GM12878 (cell line): ENCODE results near the gene MYCBP2.
"Not testable (repeated sequence)": the region's sequence is repeated elsewhere in the genome, so short reads cannot be mapped to it uniquely, and the experiment has no call there.

ENCODE experiments used
- BCLAF1 ChIP-seq: fragments of 450-650 bp; IDR thresholded peaks from 2 replicates; pipeline ENCODE4 v1.6.1; 2017; ENCODE audit warnings: antibody characterized with exemption, mild to moderate bottlenecking, moderate library complexity
- CREB1 ChIP-seq: IDR thresholded peaks from 2 replicates; pipeline ENCODE4 v1.6.1; 2012; ENCODE audit warnings: low read depth, mild to moderate bottlenecking, inconsistent platforms
- CTCF ChIP-seq, 3 experiments: IDR thresholded peaks in 2 of 3; conservative IDR thresholded peaks in 1 of 3; 2 replicates each; pipeline ENCODE4 v1.5.1; 2011; ENCODE audit warnings: low read depth in 3 of 3, low read length in 3 of 3, mild to moderate bottlenecking in 3 of 3, control low read depth in 2 of 3, moderate library complexity in 2 of 3, inconsistent platforms in 1 of 3, mixed read lengths in 1 of 3; ENCODE audit not compliant: control insufficient read depth in 2 of 3, insufficient read depth in 1 of 3; ENCODE audit errors: extremely low read depth in 1 of 3
- EP300 ChIP-seq, 2 experiments: fragments of 150-350 bp in 1 of 2; IDR thresholded peaks; 2 replicates each; pipeline ENCODE4 v1.6.1; 2011 to 2012; ENCODE audit warnings: low read depth in 2 of 2, low read length in 2 of 2, borderline replicate concordance in 1 of 2, improper control_type of control experiment in 1 of 2, inconsistent platforms in 1 of 2; ENCODE audit not compliant: control insufficient read depth in 1 of 2
- ESRRA ChIP-seq: IDR thresholded peaks from 2 replicates; pipeline ENCODE4 v1.6.1; 2012; ENCODE audit warnings: mild to moderate bottlenecking, low read length, improper control_type of control experiment
- EZH2 ChIP-seq: IDR thresholded peaks from 2 replicates; pipeline ENCODE4 v1.6.1; 2012; ENCODE audit warnings: low read depth, mild to moderate bottlenecking, control low read depth, inconsistent platforms, low read length, borderline replicate concordance; ENCODE audit not compliant: control insufficient read depth
- NRF1 ChIP-seq: conservative IDR thresholded peaks from 2 replicates; pipeline ENCODE4 v1.6.1; 2011; ENCODE audit warnings: mild to moderate bottlenecking, low read depth, low read length, improper control_type of control experiment
- POLR2AphosphoS5 ChIP-seq: IDR thresholded peaks from 2 replicates; pipeline ENCODE4 v1.6.1; 2011; ENCODE audit warnings: mild to moderate bottlenecking, low read length, inconsistent platforms
- RAD21 ChIP-seq: IDR thresholded peaks from 2 replicates; pipeline ENCODE4 v1.6.1; 2011; ENCODE audit warnings: mild to moderate bottlenecking, low read depth, low read length, moderate library complexity; ENCODE audit not compliant: insufficient read depth
- STAT3 ChIP-seq: IDR thresholded peaks from 2 replicates; pipeline ENCODE4 v1.6.1; 2011; ENCODE audit warnings: low read depth, low read length, improper control_type of control experiment
- TAF1 ChIP-seq: IDR thresholded peaks from 2 replicates; pipeline ENCODE4 v1.6.1; 2011; ENCODE audit warnings: mild to moderate bottlenecking, low read depth, low read length, borderline replicate concordance
- TARDBP ChIP-seq: IDR thresholded peaks from 2 replicates; pipeline ENCODE4 v1.6.1; 2016; ENCODE audit warnings: borderline replicate concordance
- TCF12 ChIP-seq: IDR thresholded peaks from 2 replicates; pipeline ENCODE4 v1.6.1; 2011; ENCODE audit warnings: low read depth, mild to moderate bottlenecking, low read length
- ZBTB11 ChIP-seq: fragments of 450-650 bp; formaldehyde crosslinking; IDR thresholded peaks from 2 replicates; pipeline ENCODE4 v1.5.0; 2022; ENCODE audit warnings: mild to moderate bottlenecking, missing genetic modification characterization

- TF ChIP-seq CTCF (IDR thresholded peaks at IDR 0.05 in 2 of 3, conservative IDR thresholded peaks at IDR 0.05 in 1 of 3; ENCODE audit: control insufficient read depth in 2 of 3, extremely low read depth in 1 of 3, insufficient read depth in 1 of 3, low read depth in 3 of 3, low read length in 3 of 3); NRF1; TCF12; TAF1; EP300 (IDR thresholded peaks at IDR 0.05; ENCODE audit: borderline replicate concordance in 1 of 2, control insufficient read depth in 1 of 2, low read depth in 2 of 2, low read length in 2 of 2); TARDBP; CREB1; ZBTB11 (CRISPR knock-in tag); EZH2; ESRRA; BCLAF1; STAT3; POLR2AphosphoS5; RAD21: not testable (repeated sequence)
Measured at GRCh38 chr13:77008337-77008736, 318.6 kb downstream of the MYCBP2 start.
